GM23338 (cell line): Measurements from ENCODE around the gene CBY1. TPM values are rescaled to one million over a fixed set of nuclear protein-coding genes. Genes with fewer than 3 reads are reported as not detected.

Experiments
- ATAC-seq: fragments of 200-7000 bp; cut with Tn5 transposase; 3 replicates; pipeline ENCODE4 v1.9.1; 2020
- DNase-seq: peaks from one replicate; pipeline ENCODE4 v3.0.0-alpha.2; 2015; ENCODE audit warnings: low spot score
- H2AFZ ChIP-seq: fragments of 200-600 bp; sonication (generic); 2 replicates; pipeline ENCODE4 v1.8.0; 2016; ENCODE audit warnings: antibody characterized with exemption, mild to moderate bottlenecking, moderate library complexity
- H3F3A ChIP-seq: fragments of 200-600 bp; sonication (generic); replicated peaks from 2 replicates; pipeline ENCODE4 v1.8.0; 2017; ENCODE audit warnings: antibody characterized with exemption, mixed run types, low read depth
- H3K27ac ChIP-seq: fragments of 200-600 bp; sonication (generic); 2 replicates; pipeline ENCODE4 v1.6.1; 2016; ENCODE audit warnings: low read depth
- H3K27me3 ChIP-seq: fragments of 200-600 bp; sonication (generic); 2 replicates; pipeline ENCODE4 v1.8.0; 2016; ENCODE audit warnings: mild to moderate bottlenecking, mixed run types, moderate library complexity; ENCODE audit not compliant: insufficient read depth
- H3K36me3 ChIP-seq: fragments of 200-600 bp; sonication (generic); 2 replicates; pipeline ENCODE4 v1.8.0; 2016; ENCODE audit warnings: mild to moderate bottlenecking; ENCODE audit not compliant: insufficient read depth
- H3K4me1 ChIP-seq: fragments of 200-600 bp; sonication (generic); 2 replicates; pipeline ENCODE4 v1.8.0; 2016; ENCODE audit warnings: mild to moderate bottlenecking, moderate library complexity; ENCODE audit not compliant: insufficient read depth
- H3K4me2 ChIP-seq: fragments of 200-600 bp; sonication (generic); 2 replicates; pipeline ENCODE4 v1.7.1; 2017; ENCODE audit warnings: mixed run types
- H3K4me3 ChIP-seq: fragments of 200-600 bp; sonication (generic); 2 replicates; pipeline ENCODE4 v1.6.1; 2016; ENCODE audit warnings: mixed run types
- H3K79me2 ChIP-seq: fragments of 200-600 bp; sonication (generic); replicated peaks from 2 replicates; pipeline ENCODE4 v1.8.0; 2017; ENCODE audit warnings: mild to moderate bottlenecking; ENCODE audit not compliant: insufficient read depth
- H3K9me2 ChIP-seq: fragments of 200-600 bp; sonication (generic); 2 replicates; pipeline ENCODE4 v1.8.0; 2017; ENCODE audit not compliant: insufficient read depth
- H4K20me1 ChIP-seq: fragments of 200-600 bp; sonication (generic); replicated peaks from 2 replicates; pipeline ENCODE4 v1.8.0; 2017; ENCODE audit warnings: mild to moderate bottlenecking; ENCODE audit not compliant: insufficient read depth
- H3K27ac Mint-ChIP-seq: 2 replicates; pipeline ENCODE4 v1.8.0; 2020; ENCODE audit warnings: inconsistent platforms, mild to moderate bottlenecking, moderate library complexity, mixed read lengths
- H3K27me3 Mint-ChIP-seq: 3 replicates; pipeline ENCODE4 v1.8.0; 2022; ENCODE audit warnings: low read depth, mild to moderate bottlenecking, moderate library complexity, mixed read lengths, inconsistent platforms; ENCODE audit not compliant: insufficient read depth, poor library complexity
- H3K36me3 Mint-ChIP-seq: 3 replicates; pipeline ENCODE4 v1.8.0; 2021; ENCODE audit warnings: low read depth, mild to moderate bottlenecking, inconsistent platforms, moderate library complexity, mixed read lengths
- H3K4me1 Mint-ChIP-seq: 3 replicates; pipeline ENCODE4 v1.8.0; 2020; ENCODE audit warnings: mild to moderate bottlenecking, inconsistent platforms, mixed read lengths
- H3K4me3 Mint-ChIP-seq: 3 replicates; pipeline ENCODE4 v1.8.0; 2021; ENCODE audit warnings: moderate library complexity, mild to moderate bottlenecking, inconsistent platforms, mixed read lengths
- H3K9me3 Mint-ChIP-seq: 3 replicates; pipeline ENCODE4 v1.8.0; 2020; ENCODE audit warnings: moderate library complexity, mild to moderate bottlenecking, inconsistent platforms, mixed read lengths
- CREB1 ChIP-seq: fragments of 250-450 bp; sonication (Bioruptor Pico); IDR thresholded peaks from 2 replicates; pipeline ENCODE4 v1.5.0; 2020; ENCODE audit warnings: low read depth, mild to moderate bottlenecking, moderate library complexity
- EZH2 ChIP-seq: fragments of 200-600 bp; sonication (generic); IDR thresholded peaks from one replicate; pipeline ENCODE4 v1.8.0; 2017; ENCODE audit warnings: antibody characterized with exemption, mild to moderate bottlenecking, low read depth; ENCODE audit not compliant: unreplicated experiment
- EZH2phosphoT487 ChIP-seq: fragments of 200-600 bp; sonication (generic); IDR thresholded peaks from one replicate; pipeline ENCODE4 v1.8.1; 2018; ENCODE audit warnings: antibody characterized with exemption; ENCODE audit not compliant: unreplicated experiment
- JUNB ChIP-seq: IDR thresholded peaks from one replicate; pipeline ENCODE4 v1.6.1; 2016; ENCODE audit warnings: antibody characterized with exemption; ENCODE audit not compliant: unreplicated experiment
- NANOG ChIP-seq: IDR thresholded peaks from 2 replicates; pipeline ENCODE4 v1.6.1; 2016; ENCODE audit warnings: antibody characterized with exemption, borderline replicate concordance
- POLR2AphosphoS5 ChIP-seq: IDR thresholded peaks from 2 replicates; pipeline ENCODE4 v1.6.1; 2016; ENCODE audit warnings: antibody characterized with exemption, low read depth
- STAT1 ChIP-seq: IDR thresholded peaks from one replicate; pipeline ENCODE4 v1.6.1; 2016; ENCODE audit warnings: antibody characterized with exemption; ENCODE audit not compliant: unreplicated experiment
- ZNF114 ChIP-seq: fragments of 250-450 bp; sonication (Bioruptor Pico); IDR thresholded peaks from 2 replicates; pipeline ENCODE4 v1.5.0; 2020; ENCODE audit warnings: mild to moderate bottlenecking, moderate library complexity
- ZNF331 ChIP-seq: fragments of 250-450 bp; sonication (Bioruptor Pico); IDR thresholded peaks from 2 replicates; pipeline ENCODE4 v1.5.0; 2020; ENCODE audit warnings: low read depth, mild to moderate bottlenecking, moderate library complexity
- polyA plus RNA-seq: library from polyadenylated mRNA; unstranded; fragments of >200 nt; fragmentation: Nextera tagmentation; extraction: Ambion mirVana; gene quantifications from 2 replicates; pipeline ENCODE4 v1.2.1, GENCODE V29; 2016
- total RNA-seq: library from RNA; depleted of rRNA; stranded (reverse); fragments of >200 nt; shearing (Covaris generic); gene quantifications from 2 replicates; pipeline ENCODE4 v1.2.3, GENCODE V29; 2014
- TF ChIP-seq, protein P1 (sequence below): IDR thresholded peaks from one replicate; pipeline ENCODE4 v1.6.1; 2018; ENCODE audit warnings: antibody characterized with exemption; ENCODE audit not compliant: unreplicated experiment
- TF ChIP-seq, protein P2 (sequence below), 2 experiments: fragments of 200-600 bp in 1 of 2; sonication (generic) in 1 of 2; conservative IDR thresholded peaks; 2 replicates each; pipeline versions ENCODE4 v1.5.1 to v1.6.1; 2016 to 2017; ENCODE audit warnings: antibody characterized with exemption in 2 of 2, low read depth in 2 of 2, mild to moderate bottlenecking in 2 of 2, moderate library complexity in 1 of 2
- TF ChIP-seq, protein P3 (sequence below): IDR thresholded peaks from 2 replicates; pipeline ENCODE4 v1.6.1; 2016; ENCODE audit warnings: antibody characterized with exemption

The CBY1 gene
- total and polyA plus RNA-seq, 2 experiments from 2014 or later = 12.8 to 36.4 TPM

DNA sequence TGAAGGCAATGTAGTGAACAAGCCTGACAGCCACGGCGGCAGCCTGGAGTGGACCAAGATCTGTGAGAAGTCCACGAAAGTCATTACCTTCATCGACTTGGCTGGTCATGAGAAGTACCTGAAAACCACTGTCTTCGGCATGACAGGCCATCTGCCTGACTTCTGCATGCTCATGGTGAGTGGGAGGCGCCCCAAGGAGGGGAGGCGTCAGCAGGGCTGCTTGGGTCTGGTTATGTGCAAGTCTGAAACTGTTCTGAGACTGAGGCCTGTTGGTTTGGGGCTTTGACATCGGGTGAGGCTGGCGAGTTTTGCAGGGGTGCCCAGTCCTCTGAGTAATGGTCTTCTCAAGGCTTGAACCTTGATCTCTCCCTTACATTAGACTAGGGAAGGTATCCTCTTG is 60.4 kb downstream of the CBY1 start:
- peak overlapping the region; percentile 90 for H3K27ac Mint-ChIP-seq
- DNase-seq (no peak), ATAC-seq (no peak)
- no peak overlapping the region for H3K4me3 Mint-ChIP-seq
- peak overlapping the region; percentile 32; the same call in 1 of the 2 replicates for H3K27ac ChIP-seq
- peaks cover 18% of the 10 kb centered on the region; the same call in 1 of the 2 replicates for H3K36me3 ChIP-seq
- H3K4me1 Mint-ChIP-seq = peaks cover 38% of the 10 kb centered on the region
- no peaks in the 10 kb centered on the region for H3K9me2 ChIP-seq
- H3K27me3 Mint-ChIP-seq = peaks cover 7% of the 10 kb centered on the region
- peaks cover 23% of the 10 kb centered on the region for H3K4me1 ChIP-seq
- H3K9me3 Mint-ChIP-seq = no peaks in the 10 kb centered on the region
- H3F3A ChIP-seq = 0 out of 2 replicates have a peak, but pooled peaks cover 4% of the 10 kb centered on the region
- H3K79me2 ChIP-seq = peaks cover 40% of the 10 kb centered on the region
- no peak overlapping the region for H3K4me2 ChIP-seq
- H3K36me3 Mint-ChIP-seq = peaks cover 43% of the 10 kb centered on the region
- TF ChIP-seq ZNF114 (CRISPR knock-in tag) = no peak
- TF ChIP-seq, protein P1, sequence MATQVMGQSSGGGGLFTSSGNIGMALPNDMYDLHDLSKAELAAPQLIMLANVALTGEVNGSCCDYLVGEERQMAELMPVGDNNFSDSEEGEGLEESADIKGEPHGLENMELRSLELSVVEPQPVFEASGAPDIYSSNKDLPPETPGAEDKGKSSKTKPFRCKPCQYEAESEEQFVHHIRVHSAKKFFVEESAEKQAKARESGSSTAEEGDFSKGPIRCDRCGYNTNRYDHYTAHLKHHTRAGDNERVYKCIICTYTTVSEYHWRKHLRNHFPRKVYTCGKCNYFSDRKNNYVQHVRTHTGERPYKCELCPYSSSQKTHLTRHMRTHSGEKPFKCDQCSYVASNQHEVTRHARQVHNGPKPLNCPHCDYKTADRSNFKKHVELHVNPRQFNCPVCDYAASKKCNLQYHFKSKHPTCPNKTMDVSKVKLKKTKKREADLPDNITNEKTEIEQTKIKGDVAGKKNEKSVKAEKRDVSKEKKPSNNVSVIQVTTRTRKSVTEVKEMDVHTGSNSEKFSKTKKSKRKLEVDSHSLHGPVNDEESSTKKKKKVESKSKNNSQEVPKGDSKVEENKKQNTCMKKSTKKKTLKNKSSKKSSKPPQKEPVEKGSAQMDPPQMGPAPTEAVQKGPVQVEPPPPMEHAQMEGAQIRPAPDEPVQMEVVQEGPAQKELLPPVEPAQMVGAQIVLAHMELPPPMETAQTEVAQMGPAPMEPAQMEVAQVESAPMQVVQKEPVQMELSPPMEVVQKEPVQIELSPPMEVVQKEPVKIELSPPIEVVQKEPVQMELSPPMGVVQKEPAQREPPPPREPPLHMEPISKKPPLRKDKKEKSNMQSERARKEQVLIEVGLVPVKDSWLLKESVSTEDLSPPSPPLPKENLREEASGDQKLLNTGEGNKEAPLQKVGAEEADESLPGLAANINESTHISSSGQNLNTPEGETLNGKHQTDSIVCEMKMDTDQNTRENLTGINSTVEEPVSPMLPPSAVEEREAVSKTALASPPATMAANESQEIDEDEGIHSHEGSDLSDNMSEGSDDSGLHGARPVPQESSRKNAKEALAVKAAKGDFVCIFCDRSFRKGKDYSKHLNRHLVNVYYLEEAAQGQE = no peak
- no peak for TF ChIP-seq EZH2phosphoT487
- TF ChIP-seq, protein P2, sequence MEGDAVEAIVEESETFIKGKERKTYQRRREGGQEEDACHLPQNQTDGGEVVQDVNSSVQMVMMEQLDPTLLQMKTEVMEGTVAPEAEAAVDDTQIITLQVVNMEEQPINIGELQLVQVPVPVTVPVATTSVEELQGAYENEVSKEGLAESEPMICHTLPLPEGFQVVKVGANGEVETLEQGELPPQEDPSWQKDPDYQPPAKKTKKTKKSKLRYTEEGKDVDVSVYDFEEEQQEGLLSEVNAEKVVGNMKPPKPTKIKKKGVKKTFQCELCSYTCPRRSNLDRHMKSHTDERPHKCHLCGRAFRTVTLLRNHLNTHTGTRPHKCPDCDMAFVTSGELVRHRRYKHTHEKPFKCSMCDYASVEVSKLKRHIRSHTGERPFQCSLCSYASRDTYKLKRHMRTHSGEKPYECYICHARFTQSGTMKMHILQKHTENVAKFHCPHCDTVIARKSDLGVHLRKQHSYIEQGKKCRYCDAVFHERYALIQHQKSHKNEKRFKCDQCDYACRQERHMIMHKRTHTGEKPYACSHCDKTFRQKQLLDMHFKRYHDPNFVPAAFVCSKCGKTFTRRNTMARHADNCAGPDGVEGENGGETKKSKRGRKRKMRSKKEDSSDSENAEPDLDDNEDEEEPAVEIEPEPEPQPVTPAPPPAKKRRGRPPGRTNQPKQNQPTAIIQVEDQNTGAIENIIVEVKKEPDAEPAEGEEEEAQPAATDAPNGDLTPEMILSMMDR (conservative IDR thresholded peaks at IDR 0.05; ENCODE audit: low read depth in 2 of 2) = no peak
- no peak for TF ChIP-seq POLR2AphosphoS5
- TF ChIP-seq ZNF331 (CRISPR knock-in tag) = no peak
- no peak for TF ChIP-seq CREB1 (CRISPR knock-in tag)
- no peak for TF ChIP-seq STAT1
- H4K20me1 ChIP-seq = peaks cover 38% of the 10 kb centered on the region
- H3K4me3 ChIP-seq = no peak overlapping the region
- no peak overlapping the region for H2AFZ ChIP-seq
- no peaks in the 10 kb centered on the region for H3K27me3 ChIP-seq

DNA sequence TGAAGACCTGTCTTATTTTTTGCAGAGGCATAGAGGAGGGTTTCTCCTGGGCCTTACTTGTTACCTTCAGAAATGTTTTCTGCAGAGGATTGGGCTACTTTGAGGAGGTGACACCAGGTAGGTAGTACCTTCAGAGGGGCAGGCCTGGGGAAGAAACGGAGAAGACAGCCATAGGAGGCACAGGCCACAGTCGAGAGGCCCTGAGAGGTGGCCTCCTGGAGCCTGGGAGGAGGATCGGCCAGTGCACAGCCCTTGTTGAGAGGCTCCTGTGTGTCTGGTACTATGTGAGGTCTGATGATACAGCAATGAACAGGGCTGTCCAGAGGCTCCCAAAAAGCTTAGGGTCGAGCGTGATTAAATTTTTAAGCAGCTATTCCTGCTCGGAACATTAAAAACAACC is 60.8 kb downstream of the CBY1 start:
- Mint-ChIP-seq H3K4me3 (no peak overlapping the region; the same call in 2 of the 3 replicates), H3K36me3 (peaks cover 43% of the 10 kb centered on the region), H3K27ac (peak overlapping the region; percentile 54), H3K4me1 (peaks cover 34% of the 10 kb centered on the region), H3K27me3 (peaks cover 7% of the 10 kb centered on the region), H3K9me3 (no peaks in the 10 kb centered on the region)
- peaks cover 19% of the 10 kb centered on the region for H3K4me1 ChIP-seq
- no peaks in the 10 kb centered on the region for H3K27me3 ChIP-seq
- ATAC-seq (no peak), DNase-seq (no peak)
- no peak overlapping the region for H2AFZ ChIP-seq
- peaks cover 16% of the 10 kb centered on the region; the same call in 1 of the 2 replicates for H3K36me3 ChIP-seq
- peaks cover 34% of the 10 kb centered on the region for H4K20me1 ChIP-seq
- no peak overlapping the region for H3K4me3 ChIP-seq
- no peaks in the 10 kb centered on the region for H3K9me2 ChIP-seq
- no peak overlapping the region for H3K4me2 ChIP-seq
- TF ChIP-seq JUNB (no peak), EZH2 (no peak), NANOG (no peak), POLR2AphosphoS5 (no peak), EZH2phosphoT487 (no peak)
- TF ChIP-seq, protein P3, sequence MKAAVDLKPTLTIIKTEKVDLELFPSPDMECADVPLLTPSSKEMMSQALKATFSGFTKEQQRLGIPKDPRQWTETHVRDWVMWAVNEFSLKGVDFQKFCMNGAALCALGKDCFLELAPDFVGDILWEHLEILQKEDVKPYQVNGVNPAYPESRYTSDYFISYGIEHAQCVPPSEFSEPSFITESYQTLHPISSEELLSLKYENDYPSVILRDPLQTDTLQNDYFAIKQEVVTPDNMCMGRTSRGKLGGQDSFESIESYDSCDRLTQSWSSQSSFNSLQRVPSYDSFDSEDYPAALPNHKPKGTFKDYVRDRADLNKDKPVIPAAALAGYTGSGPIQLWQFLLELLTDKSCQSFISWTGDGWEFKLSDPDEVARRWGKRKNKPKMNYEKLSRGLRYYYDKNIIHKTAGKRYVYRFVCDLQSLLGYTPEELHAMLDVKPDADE = no peak
- TF ChIP-seq, protein P1 = no peak
- H3F3A ChIP-seq = 0 out of 2 replicates have a peak, but pooled peaks cover under 1% of the 10 kb centered on the region
- H3K79me2 ChIP-seq = peaks cover 35% of the 10 kb centered on the region
- H3K27ac ChIP-seq = no peak overlapping the region
